GM19395 (cell line): ENCODE measurements around the gene KIF5C.
A peak's percentile ranks its signal among the peaks of the same experiment; 100 is the strongest.

Source experiments
- ATAC-seq: cut with Tn5 transposase; IDR thresholded peaks from one replicate; pipeline ENCODE4 v1.9.1; 2021; ENCODE audit warnings: mild to moderate bottlenecking, moderate library complexity; ENCODE audit not compliant: unreplicated experiment

KIF5C gene

GRCh38 chr2:149038442-149039212, 163.6 kb downstream of the KIF5C start, which contains the start of gene LYPD6B:
Gene LYPD6B (plus strand): TSS chr2:149038699. CDS start chr2:149130949, 92,250 bp downstream.
- ATAC-seq: peak; percentile 66

DNA sequence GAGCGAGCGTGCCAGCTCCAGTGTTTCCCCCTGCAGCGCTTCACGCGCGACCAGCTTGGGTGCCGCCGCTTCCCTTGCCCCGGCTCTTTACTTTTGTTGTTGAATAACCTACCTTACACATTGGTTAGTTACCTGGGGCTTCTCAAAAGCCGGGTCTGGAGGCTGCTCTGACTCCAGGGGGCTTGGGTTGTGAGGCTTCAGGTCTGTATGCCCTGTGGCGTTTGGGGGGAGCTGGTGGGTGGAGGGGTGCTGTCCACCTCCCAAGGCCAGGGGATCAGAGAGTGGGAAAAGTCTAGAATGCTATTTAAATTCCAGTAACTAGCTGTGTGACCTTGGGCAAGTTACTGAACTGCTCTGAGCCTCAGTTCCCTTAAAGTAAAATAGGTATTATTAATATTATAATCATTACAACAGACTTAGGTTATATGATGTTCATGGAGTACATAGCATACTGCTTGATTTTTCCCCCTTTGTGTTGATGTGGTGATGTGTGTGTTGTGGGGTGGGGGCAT, 164.2 kb downstream of the KIF5C start:
- no peak for ATAC-seq

GRCh38 chr2:149040451-149040850, 165.4 kb downstream of the KIF5C start:
- no peak for ATAC-seq

GRCh38 chr2:149041482-149041881, 166.5 kb downstream of the KIF5C start:
- no peak for ATAC-seq

GRCh38 chr2:149042881-149043280, 167.9 kb downstream of the KIF5C start:
- ATAC-seq: no peak

GRCh38 chr2:149044500-149044899, 169.5 kb downstream of the KIF5C start:
- ATAC-seq: no peak

- no peak for ATAC-seq
These were observed 172.1 kb downstream of the KIF5C start for GRCh38 chr2:149047118-149047517.

- ATAC-seq: no peak
These were observed 174.1 kb downstream of the KIF5C start for GRCh38 chr2:149049142-149049541.

DNA sequence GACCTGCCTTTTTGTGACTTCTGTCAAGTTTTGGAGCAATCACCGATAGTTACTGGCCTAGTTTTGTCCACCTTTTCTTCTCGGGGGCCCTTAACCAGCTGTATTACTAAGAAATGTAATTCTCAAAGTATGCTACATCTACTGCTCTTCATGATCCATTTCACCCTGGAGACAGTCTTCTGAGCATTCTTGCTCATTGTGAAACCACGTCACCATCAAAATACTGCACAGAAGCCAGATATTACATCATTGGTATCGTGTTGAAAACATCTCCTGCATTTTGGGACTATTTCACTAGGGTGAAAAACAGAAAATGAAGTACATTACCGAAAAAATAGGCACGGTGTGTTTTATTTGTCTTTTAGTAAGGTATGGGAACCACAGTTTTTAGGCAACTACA, 175.2 kb downstream of the KIF5C start:
- ATAC-seq: peak; percentile 93

- ATAC-seq: no peak
These were observed 180.7 kb downstream of the KIF5C start for GRCh38 chr2:149055751-149056150.

DNA sequence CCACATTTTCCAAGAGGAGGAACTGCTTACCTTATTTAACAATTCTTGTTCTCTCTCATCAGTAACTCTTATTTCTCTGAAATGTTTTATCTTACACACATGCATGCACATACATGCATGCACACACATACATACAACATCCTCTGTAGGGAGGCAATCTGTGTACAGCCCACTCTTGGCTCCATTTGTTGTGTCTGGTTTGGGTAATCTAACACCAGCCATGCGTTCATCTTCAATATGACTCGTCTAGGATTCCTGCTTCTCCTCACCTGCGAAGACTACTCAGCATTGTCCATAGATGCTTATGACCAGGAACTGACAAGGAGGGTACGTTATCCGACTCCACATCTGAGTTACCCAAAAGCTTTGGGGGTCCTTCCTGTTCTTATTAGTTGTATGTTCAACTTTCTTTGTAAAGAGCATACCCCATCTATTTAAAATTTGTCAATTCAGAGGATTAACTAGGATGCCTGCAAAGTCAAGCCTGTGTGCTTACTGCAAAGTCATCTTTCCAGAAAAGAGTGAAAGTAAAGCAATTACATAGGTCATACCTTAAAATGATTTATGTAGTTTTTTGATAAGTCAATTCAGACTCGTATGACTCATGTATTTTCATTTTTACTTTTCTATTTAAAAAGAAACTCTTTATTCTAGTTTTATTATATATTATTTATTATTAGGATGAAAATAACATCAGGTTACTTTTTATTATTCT, 181.7 kb downstream of the KIF5C start:
- no peak for ATAC-seq

DNA sequence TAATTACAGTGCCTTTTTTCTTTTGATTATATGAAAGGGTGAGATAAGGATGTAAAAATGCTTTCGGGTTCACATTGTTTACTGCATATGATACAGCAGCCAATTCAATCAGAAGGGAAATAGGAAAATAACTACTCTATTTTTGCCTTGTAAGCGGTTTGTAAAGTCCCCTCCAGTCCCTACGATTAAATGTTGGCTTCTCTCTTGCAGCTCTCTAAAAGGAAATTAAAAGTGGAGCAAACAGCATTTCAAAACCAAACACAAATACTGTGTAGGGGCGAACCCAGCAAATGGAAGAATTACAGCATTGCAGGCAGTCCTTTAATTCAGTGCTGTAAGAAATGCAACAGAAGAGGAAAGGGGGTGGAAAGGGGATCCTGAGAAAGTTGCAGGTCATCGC, 182.4 kb downstream of the KIF5C start:
- ATAC-seq: no peak

DNA sequence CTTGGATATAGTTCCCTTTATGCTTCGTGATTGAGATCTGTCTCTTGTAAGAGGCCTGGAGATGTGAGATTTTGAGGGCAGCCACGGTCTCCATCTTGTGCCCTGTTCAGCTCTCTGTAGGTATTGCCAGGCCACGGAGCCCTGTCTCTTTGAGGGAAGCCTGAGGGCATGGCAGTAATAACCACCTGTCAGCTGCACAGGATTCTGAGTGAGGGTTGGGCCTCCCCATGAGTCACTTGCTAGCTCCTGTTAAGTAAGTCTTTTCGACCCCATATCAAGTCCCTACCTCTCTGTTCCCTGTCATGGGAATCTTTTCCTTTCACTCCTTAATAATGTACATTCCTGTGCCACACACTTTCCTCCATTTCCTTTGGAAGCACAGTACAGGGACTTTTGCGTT, 183.9 kb downstream of the KIF5C start:
- no peak for ATAC-seq

- ATAC-seq: no peak
These were observed 184.8 kb downstream of the KIF5C start for GRCh38 chr2:149059822-149060221.

GRCh38 chr2:149061133-149061745, 186.2 kb downstream of the KIF5C start:
- ATAC-seq: no peak

GRCh38 chr2:149062531-149062930, 187.5 kb downstream of the KIF5C start:
- no peak for ATAC-seq

DNA sequence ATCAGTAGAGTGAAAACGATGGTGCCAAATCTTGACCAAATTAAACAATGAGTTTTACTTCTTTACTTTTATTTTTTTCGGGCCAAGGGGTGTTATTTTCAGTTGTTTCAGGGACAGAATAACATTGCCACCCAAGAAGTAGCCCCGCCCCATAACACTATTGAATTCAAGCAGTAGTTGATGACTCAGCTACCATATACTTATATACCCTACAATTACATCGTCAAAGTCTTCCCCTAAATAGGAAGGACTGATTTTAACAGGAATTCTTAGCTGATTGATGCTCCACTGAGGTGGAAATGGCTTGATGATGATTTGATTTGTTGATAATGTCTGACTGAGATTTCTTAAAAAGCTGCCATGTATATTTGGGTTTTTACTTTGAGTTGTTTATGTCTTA, 188.2 kb downstream of the KIF5C start:
- no peak for ATAC-seq

DNA sequence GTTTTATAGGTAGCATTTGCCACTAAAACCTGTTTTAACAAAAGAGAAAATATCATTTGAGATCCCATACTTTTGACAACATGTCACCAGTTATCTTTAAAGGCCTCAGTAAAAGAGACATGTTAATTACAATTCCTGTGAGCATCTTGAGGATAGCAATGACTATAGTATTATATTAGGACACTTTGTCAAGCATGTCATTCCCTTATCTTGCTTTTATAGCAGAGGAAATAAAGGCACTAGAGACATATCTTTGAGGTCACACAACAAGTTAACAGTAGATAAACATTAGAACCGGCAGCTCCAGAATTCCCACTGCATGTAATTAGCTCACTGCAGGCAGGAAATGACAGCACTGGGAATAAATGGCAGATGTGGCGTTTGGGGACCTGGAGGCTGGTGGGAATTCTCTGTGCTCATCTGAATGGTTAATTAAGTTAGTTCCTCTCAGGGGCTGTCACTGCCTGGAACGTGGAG, 189.4 kb downstream of the KIF5C start:
- no peak for ATAC-seq

DNA sequence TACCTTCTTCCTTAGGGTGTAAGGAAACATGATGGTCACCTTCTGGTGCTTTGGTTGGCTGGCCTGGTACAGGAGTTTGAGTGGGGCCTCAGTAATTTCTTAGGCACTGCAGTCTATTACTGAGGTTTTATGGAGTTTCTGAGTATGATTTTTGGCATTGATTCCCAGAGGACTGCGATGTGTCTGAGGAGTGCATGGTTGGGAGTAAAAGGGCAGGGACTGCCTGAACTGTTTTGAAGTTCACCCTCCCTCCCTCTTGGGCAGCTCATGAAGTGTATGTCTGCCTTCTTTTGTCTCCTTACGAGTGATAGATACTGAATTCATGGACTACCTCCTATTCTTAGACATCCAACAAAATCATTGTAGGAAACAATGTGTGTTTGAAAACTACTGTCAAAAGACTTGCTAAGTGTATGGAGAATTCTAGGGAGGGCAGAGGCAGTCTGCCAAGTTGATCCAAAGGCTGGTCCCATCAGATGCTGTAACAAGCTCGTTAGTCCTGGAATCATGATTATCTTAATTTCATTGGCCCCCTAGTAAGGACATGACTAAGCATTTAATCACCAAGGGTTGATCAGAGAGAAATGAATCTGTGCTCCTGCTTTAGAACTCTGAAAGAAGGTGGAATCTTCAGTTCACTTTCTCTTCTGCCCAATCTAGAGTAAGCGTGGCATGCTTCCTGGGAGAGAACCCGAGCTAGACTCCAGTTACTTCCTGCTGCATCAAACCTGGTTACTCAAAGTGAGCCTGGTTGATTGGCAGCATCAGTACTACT, 190.0 kb downstream of the KIF5C start:
- ATAC-seq: no peak

GRCh38 chr2:149068225-149068995, 193.4 kb downstream of the KIF5C start:
- ATAC-seq: no peak
